Gastrocnemius medialis (tissue), 4 donors: ENCODE measurements around the gene PALM3.

Experiments
- POLR2A ChIP-seq, 2 donors: fragments of 450-650 bp; IDR thresholded peaks; one replicate each; pipeline ENCODE4 v1.6.1; 2017; ENCODE audit warnings: antibody characterized with exemption in 2 of 2, mild to moderate bottlenecking in 2 of 2, moderate library complexity in 2 of 2
- TF ChIP-seq, protein P1 (sequence below), 5 experiments: fragments of 450-650 bp in 3 of 5; fragments of 200-600 bp in 2 of 5; sonication (generic) in 2 of 5; IDR thresholded peaks in 4 of 5; conservative IDR thresholded peaks in 1 of 5; 1 replicate in 4 of 5; 2 replicates in 1 of 5; pipeline ENCODE4 v1.5.1; 2016 to 2019; ENCODE audit warnings: antibody characterized with exemption in 5 of 5, mild to moderate bottlenecking in 3 of 5, moderate library complexity in 3 of 5

DNA sequence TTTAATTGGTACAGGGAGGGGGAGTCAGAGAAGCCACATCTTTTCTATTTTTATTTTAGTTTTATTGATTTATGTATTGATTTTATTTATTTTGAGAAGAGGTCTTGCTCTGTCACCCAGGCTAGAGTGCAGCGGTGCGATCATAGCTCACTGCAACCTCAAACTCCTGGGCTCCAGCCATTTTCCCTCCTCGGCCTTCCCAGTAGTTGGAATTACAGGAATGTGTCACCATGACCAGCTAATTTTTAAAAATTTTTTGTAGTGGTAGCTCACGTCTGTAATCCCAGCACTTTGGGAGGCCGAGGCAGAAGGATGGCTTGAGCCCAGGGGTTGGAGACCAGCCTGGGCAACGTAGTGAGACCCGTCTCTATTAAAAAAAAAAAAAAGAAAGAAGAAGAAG, 26.2 kb downstream of the PALM3 start:
- no peak for TF ChIP-seq POLR2A (IDR thresholded peaks at IDR 0.05)
- TF ChIP-seq, protein P1, sequence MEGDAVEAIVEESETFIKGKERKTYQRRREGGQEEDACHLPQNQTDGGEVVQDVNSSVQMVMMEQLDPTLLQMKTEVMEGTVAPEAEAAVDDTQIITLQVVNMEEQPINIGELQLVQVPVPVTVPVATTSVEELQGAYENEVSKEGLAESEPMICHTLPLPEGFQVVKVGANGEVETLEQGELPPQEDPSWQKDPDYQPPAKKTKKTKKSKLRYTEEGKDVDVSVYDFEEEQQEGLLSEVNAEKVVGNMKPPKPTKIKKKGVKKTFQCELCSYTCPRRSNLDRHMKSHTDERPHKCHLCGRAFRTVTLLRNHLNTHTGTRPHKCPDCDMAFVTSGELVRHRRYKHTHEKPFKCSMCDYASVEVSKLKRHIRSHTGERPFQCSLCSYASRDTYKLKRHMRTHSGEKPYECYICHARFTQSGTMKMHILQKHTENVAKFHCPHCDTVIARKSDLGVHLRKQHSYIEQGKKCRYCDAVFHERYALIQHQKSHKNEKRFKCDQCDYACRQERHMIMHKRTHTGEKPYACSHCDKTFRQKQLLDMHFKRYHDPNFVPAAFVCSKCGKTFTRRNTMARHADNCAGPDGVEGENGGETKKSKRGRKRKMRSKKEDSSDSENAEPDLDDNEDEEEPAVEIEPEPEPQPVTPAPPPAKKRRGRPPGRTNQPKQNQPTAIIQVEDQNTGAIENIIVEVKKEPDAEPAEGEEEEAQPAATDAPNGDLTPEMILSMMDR (IDR thresholded peaks at IDR 0.05 in 4 of 5, conservative IDR thresholded peaks at IDR 0.05 in 1 of 5) = no peak
